ENCODE results near the gene ADGRE1. TPM values are rescaled to one million over a fixed set of nuclear protein-coding genes. Genes with fewer than 3 reads are reported as not detected.
A peak's percentile ranks its signal among the peaks of the same experiment; 100 is the strongest.
"Not testable (repeated sequence)": the region's sequence is repeated elsewhere in the genome, so short reads cannot be mapped to it uniquely, and the experiment has no call there.

Gene ADGRE1
- total RNA-seq, 3 donors from 2014 or later: 2.2 to 3.1 (median 2.7) TPM

DNA sequence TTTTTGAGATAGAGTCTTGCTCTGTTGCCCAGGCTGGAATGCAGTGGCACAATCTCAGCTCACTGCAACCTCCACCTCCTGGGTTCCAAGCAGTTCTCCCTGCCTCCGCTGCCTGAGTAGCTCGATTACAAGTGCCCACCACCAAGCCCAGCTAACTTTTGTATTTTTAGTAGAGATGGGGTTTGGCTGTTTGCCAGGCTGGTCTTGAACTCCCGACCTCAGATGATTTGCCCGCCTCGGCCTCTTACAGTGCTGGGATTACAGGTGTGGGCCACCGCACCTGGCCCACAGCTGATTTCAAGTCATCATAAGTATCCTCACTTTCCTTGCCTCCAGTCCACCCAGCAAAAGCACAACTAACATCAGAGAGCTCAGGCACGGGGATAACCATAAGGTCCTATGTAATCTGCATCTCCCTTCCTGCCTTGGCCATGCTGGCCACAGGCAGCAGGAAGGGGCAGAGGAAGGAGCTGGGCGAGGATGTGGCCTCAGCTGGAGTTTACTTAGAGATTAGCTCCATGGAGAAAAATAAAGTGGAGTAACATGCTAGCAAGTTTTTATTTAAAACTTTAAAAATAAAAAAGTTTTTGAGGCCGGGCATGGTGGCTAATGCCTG lies 22.9 kb upstream of the ADGRE1 start:
- Mint-ChIP-seq H3K9me3 (no peaks in the 10 kb centered on the region), H3K27me3 (ENCODE audit: low read depth) (no peaks in the 10 kb centered on the region), H3K4me1 (ENCODE audit: low read depth) (peaks cover 25% of the 10 kb centered on the region), H3K36me3 (ENCODE audit: insufficient read depth) (no peaks in the 10 kb centered on the region), H3K4me3 (no peak overlapping the region)
- ATAC-seq (no peak), DNase-seq (no peak)

DNA sequence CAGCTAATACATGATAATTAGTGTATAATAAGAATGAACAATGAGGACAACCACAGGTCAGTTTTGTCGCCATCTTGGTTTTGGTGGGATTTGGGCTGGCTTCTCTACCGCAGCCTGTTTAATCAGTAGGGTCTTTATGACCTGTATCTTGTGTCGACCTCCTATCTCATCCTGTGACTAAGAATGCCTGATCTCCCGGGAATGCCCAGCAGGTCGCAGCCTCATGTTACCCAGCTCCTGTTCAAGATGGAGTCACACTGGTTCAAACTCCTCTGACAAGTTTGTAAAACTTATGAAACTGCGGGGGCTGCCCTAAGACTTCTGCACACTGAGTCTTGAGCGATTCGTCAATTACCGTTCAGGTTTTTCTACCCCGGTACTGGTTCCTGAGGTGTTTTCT lies 21.5 kb upstream of the ADGRE1 start:
- Mint-ChIP-seq H3K4me1 (ENCODE audit: low read depth) (peaks cover 27% of the 10 kb centered on the region), H3K27me3 (ENCODE audit: low read depth) (no peaks in the 10 kb centered on the region), H3K36me3 (ENCODE audit: insufficient read depth) (no peaks in the 10 kb centered on the region), H3K4me3 (no peak overlapping the region), H3K9me3 (no peaks in the 10 kb centered on the region)
- DNase-seq (no peak), ATAC-seq (no peak)

- H3K4me1 Mint-ChIP-seq (ENCODE audit: low read depth): peaks cover 25% of the 10 kb centered on the region
- no peak for ATAC-seq
- no peak for DNase-seq
- H3K9me3 Mint-ChIP-seq: no peaks in the 10 kb centered on the region
- H3K4me3 Mint-ChIP-seq: no peak overlapping the region
- no peaks in the 10 kb centered on the region for H3K36me3 Mint-ChIP-seq (ENCODE audit: insufficient read depth)
- H3K27me3 Mint-ChIP-seq (ENCODE audit: low read depth): no peaks in the 10 kb centered on the region
These were observed 20.6 kb upstream of the ADGRE1 start for GRCh38 chr19:6866741-6867151.

DNA sequence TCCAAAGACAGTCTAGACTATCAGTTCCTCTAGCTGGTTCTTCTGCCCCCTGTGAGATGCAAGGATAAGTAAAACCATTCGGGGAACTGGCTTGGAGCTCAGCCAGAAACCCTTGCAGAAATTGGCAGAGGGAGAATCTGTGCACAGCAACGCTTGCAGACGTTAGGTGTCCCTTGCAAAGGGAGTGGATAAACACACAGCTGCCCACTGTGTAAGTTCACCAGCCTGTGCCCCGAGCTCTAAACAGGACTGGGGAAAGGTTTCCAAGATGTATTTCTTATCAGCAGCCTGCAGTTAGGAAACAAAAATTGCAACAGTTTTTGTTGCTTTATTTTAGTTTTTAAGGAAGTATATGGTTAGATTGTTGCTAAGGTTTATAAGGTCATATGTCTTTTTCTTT lies 19.0 kb upstream of the ADGRE1 start:
- no peaks in the 10 kb centered on the region for H3K27me3 Mint-ChIP-seq (ENCODE audit: low read depth)
- ATAC-seq: no peak
- peaks cover 15% of the 10 kb centered on the region for H3K4me1 Mint-ChIP-seq (ENCODE audit: low read depth)
- no peaks in the 10 kb centered on the region for H3K9me3 Mint-ChIP-seq
- no peak overlapping the region for H3K4me3 Mint-ChIP-seq
- no peaks in the 10 kb centered on the region for H3K36me3 Mint-ChIP-seq (ENCODE audit: insufficient read depth)
- DNase-seq: no peak

DNA sequence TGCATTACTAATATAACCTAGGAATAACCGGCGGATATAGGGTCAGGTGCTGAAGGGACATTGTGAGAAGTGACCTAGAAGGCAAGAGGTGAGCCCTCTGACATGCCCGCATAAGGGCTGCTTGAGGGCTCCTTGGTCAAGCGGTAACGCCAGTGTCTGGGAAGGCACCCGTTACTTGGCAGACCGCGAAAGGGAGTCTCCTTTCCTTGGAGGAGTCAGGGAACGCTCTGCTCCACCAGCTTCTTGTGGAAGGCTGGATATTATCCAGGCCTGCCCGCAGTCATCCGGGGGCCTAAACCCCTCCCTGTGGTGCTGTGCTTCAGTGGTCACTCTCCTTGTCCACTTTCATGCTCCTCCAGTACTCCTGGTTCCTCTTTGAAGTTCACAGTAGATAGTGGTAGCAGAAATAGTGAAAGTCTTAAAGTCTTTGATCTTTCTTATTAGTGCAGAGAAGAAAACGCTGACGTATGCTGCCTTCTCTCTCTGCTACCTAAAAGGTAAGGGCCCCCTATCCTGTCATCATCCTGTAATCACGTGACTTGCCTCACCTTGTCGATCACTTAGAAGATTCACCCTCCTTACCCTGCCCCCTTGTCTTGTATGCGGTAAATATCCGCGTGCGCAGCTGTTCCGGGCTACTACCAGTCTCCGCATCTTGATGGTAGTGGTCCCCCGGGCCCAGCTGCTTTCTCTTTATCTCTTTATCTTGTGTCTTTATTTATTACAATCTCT lies 18.1 kb upstream of the ADGRE1 start:
- not testable (repeated sequence) for H3K9me3 Mint-ChIP-seq; DNase-seq; H3K36me3 Mint-ChIP-seq (ENCODE audit: insufficient read depth); H3K27me3 Mint-ChIP-seq (ENCODE audit: low read depth); H3K4me3 Mint-ChIP-seq; ATAC-seq
- H3K4me1 Mint-ChIP-seq (ENCODE audit: low read depth): peaks cover 12% of the 10 kb centered on the region

DNA sequence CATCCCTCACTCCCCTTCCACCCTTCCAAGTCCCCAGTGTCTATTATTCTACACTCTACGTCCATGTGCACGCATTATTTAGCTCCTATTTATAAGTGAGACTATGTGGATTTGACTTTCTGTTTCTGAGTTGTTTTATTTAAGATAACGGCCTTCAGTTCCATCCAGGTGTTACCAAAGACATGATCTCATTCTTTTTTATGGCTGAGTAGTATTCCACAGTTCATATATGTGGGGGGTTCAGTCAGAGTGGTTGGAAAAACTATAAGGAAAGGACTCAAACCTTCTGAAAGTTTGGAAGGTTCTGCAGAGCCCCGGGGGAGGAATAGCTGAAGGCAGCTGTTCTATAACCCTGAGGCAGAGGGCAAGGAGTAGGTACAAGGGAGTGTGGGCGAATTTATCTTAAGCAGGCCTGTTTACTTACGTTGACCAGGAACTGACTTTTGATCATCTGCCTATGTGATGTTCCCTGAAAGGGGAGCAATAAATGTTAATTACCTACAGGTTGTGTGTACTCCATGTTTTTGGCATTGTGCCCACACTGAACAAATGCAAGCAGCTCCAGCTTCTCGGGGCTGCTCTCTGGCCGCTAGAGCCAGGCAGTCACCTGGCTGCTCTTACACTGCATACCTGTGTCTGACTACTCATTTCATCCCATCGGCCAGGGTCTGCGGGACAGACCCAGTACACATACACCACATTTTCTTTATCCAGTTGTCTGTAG lies 13.5 kb upstream of the ADGRE1 start:
- Mint-ChIP-seq H3K36me3 (ENCODE audit: insufficient read depth) (no peaks in the 10 kb centered on the region), H3K4me3 (no peak overlapping the region), H3K9me3 (no peaks in the 10 kb centered on the region), H3K4me1 (ENCODE audit: low read depth) (peaks cover 15% of the 10 kb centered on the region), H3K27me3 (ENCODE audit: low read depth) (no peaks in the 10 kb centered on the region)
- ATAC-seq (no peak), DNase-seq (no peak)

DNA sequence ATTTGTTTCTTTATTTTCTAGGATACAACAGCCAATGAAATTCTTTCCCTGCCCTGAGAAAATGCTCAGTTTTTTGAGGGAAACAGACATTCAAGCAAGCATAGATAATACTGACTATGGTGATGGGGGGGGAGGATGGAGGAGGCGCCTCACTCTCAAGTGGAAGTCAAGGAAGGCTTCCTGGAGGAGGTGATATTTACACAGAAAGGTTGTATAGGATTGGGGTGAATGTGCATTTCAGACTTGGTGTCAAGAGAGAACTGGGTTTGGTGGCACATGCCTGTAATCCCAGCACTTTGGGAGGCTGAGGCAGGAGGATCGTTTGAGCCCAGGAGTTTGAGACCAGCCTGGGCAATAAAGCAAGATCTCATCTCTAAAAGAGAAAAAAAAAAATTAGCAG lies 12.2 kb upstream of the ADGRE1 start:
- ATAC-seq (no peak), DNase-seq (no peak)
- no peaks in the 10 kb centered on the region for H3K27me3 Mint-ChIP-seq (ENCODE audit: low read depth)
- H3K9me3 Mint-ChIP-seq: peaks cover 6% of the 10 kb centered on the region
- no peaks in the 10 kb centered on the region for H3K36me3 Mint-ChIP-seq (ENCODE audit: insufficient read depth)
- no peak overlapping the region for H3K4me3 Mint-ChIP-seq
- peaks cover 13% of the 10 kb centered on the region for H3K4me1 Mint-ChIP-seq (ENCODE audit: low read depth)

DNA sequence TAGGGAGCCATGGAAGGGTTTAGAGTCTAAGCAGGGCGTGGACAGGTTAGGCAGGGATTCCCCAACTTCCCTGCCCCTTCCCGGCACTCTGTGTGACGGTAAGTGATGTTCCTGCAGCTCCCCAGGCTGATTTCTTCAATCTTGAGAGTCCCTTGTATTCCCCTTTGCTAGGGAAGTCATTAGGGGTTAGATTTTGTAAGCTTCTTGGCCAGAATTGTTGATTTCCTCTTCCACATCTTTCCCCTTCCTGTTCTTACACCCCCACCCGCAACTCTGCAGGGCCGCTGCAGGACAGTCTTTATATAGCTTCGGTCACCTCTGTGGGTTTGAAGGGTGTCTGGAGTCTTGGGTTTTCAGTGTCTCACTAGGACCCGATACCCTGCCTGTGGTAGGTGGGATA lies 10.6 kb upstream of the ADGRE1 start:
- DNase-seq (no peak), ATAC-seq (no peak)
- peaks cover 1% of the 10 kb centered on the region for H3K27me3 Mint-ChIP-seq (ENCODE audit: low read depth)
- H3K36me3 Mint-ChIP-seq (ENCODE audit: insufficient read depth): no peaks in the 10 kb centered on the region
- H3K9me3 Mint-ChIP-seq: peaks cover 6% of the 10 kb centered on the region
- no peak overlapping the region for H3K4me3 Mint-ChIP-seq
- peaks cover 13% of the 10 kb centered on the region for H3K4me1 Mint-ChIP-seq (ENCODE audit: low read depth)

GRCh38 chr19:6877766-6878165 lies 9.6 kb upstream of the ADGRE1 start:
- DNase-seq: no peak
- H3K27me3 Mint-ChIP-seq (ENCODE audit: low read depth): peaks cover 1% of the 10 kb centered on the region
- no peak for ATAC-seq
- peaks cover 6% of the 10 kb centered on the region for H3K9me3 Mint-ChIP-seq
- H3K4me3 Mint-ChIP-seq: no peak overlapping the region
- H3K4me1 Mint-ChIP-seq (ENCODE audit: low read depth): peaks cover 13% of the 10 kb centered on the region
- no peaks in the 10 kb centered on the region for H3K36me3 Mint-ChIP-seq (ENCODE audit: insufficient read depth)

- H3K9me3 Mint-ChIP-seq: peaks cover 12% of the 10 kb centered on the region
- no peak for ATAC-seq
- DNase-seq: no peak
- H3K4me1 Mint-ChIP-seq (ENCODE audit: low read depth): peaks cover 46% of the 10 kb centered on the region
- peaks cover 3% of the 10 kb centered on the region for H3K36me3 Mint-ChIP-seq (ENCODE audit: insufficient read depth)
- H3K27me3 Mint-ChIP-seq (ENCODE audit: low read depth): no peaks in the 10 kb centered on the region
- no peak overlapping the region for H3K4me3 Mint-ChIP-seq
These were observed 992 bp upstream of the ADGRE1 start for GRCh38 chr19:6886277-6886897.

GRCh38 chr19:6888967-6889366 lies 1.6 kb downstream of the ADGRE1 start:
- H3K27me3 Mint-ChIP-seq (ENCODE audit: low read depth): no peaks in the 10 kb centered on the region
- peaks cover 3% of the 10 kb centered on the region for H3K36me3 Mint-ChIP-seq (ENCODE audit: insufficient read depth)
- DNase-seq (no peak), ATAC-seq (no peak)
- peaks cover 20% of the 10 kb centered on the region for H3K9me3 Mint-ChIP-seq
- no peak overlapping the region for H3K4me3 Mint-ChIP-seq
- H3K4me1 Mint-ChIP-seq (ENCODE audit: low read depth): peaks cover 69% of the 10 kb centered on the region

- Mint-ChIP-seq H3K4me3 (no peak overlapping the region), H3K9me3 (peaks cover 34% of the 10 kb centered on the region), H3K4me1 (ENCODE audit: low read depth) (peaks cover 78% of the 10 kb centered on the region), H3K36me3 (ENCODE audit: insufficient read depth) (peaks cover 6% of the 10 kb centered on the region), H3K27me3 (ENCODE audit: low read depth) (peaks cover 5% of the 10 kb centered on the region)
- ATAC-seq (peak; percentile 68 to 71), DNase-seq (no peak)
These were observed 3.1 kb downstream of the ADGRE1 start for GRCh38 chr19:6890401-6890913.

DNA sequence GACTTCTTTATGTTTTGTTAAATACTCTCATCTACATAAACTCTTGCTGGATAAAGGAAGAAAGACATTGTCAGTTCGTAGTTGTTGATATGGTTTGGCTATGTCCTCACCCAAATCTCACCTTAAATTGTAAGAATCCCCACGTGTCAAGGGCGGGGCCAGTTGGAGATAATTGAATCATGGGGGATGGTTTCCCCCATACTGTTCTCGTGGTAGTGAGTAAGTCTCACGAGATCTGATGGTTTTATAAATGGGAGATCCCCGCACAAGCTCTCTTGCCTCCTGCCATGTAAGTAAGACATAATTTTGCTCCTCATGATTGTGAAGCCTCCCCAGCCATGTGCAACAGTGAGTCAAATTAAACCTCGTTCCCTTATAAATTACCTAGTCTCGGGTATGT lies 3.6 kb downstream of the ADGRE1 start:
- peaks cover 78% of the 10 kb centered on the region for H3K4me1 Mint-ChIP-seq (ENCODE audit: low read depth)
- peaks cover 36% of the 10 kb centered on the region for H3K9me3 Mint-ChIP-seq
- H3K27me3 Mint-ChIP-seq (ENCODE audit: low read depth): peaks cover 5% of the 10 kb centered on the region
- peak overlapping the region; percentile 3 for H3K4me3 Mint-ChIP-seq
- ATAC-seq (peak; percentile 61), DNase-seq (peak; percentile 12)
- peaks cover 6% of the 10 kb centered on the region for H3K36me3 Mint-ChIP-seq (ENCODE audit: insufficient read depth)

DNA sequence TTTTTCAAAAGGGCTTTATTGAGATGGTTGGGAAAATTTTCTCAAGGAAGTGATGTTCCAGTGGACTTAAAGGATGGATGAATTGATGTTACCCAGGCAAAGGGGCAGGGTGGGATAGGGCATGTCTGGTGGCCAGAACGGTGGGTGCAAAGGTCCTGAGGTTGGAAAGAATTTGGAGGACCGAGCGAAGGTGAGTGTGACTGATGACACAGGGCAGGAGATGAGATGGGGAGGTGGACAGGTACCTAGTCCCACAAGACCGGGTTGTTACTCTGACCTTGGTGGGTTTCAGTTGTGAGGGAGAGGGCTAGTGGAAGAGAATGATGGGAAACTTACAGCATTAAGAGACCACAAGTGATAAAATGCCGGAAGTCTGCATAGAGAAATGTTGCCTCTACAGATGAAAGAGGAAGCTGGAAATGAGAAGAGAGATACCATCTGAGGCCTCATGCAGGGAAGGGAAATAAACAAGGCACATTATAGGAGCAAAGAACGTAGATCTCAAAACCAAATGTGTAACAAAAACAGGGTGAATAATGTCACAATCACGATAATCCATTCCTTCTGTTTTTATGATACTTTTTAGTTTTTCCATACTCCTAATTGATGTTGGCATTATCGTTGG lies 4.5 kb downstream of the ADGRE1 start:
- peak overlapping the region; percentile 55 for H3K4me3 Mint-ChIP-seq
- no peak for ATAC-seq
- no peak for DNase-seq

More for the DNA sequence above, 4.5 kb downstream of the ADGRE1 start:
- Mint-ChIP-seq H3K36me3 (ENCODE audit: insufficient read depth) (peaks cover 6% of the 10 kb centered on the region), H3K4me1 (ENCODE audit: low read depth) (peaks cover 75% of the 10 kb centered on the region), H3K9me3 (peaks cover 36% of the 10 kb centered on the region), H3K27me3 (ENCODE audit: low read depth) (peaks cover 5% of the 10 kb centered on the region)
